HG02759 (cell line): Measurements from ENCODE around the gene MTA3.

Source experiments
- ATAC-seq: cut with Tn5 transposase; IDR thresholded peaks from one replicate; pipeline ENCODE4 v1.9.1; 2021; ENCODE audit warnings: mild to moderate bottlenecking, moderate library complexity; ENCODE audit not compliant: unreplicated experiment

The MTA3 gene

DNA sequence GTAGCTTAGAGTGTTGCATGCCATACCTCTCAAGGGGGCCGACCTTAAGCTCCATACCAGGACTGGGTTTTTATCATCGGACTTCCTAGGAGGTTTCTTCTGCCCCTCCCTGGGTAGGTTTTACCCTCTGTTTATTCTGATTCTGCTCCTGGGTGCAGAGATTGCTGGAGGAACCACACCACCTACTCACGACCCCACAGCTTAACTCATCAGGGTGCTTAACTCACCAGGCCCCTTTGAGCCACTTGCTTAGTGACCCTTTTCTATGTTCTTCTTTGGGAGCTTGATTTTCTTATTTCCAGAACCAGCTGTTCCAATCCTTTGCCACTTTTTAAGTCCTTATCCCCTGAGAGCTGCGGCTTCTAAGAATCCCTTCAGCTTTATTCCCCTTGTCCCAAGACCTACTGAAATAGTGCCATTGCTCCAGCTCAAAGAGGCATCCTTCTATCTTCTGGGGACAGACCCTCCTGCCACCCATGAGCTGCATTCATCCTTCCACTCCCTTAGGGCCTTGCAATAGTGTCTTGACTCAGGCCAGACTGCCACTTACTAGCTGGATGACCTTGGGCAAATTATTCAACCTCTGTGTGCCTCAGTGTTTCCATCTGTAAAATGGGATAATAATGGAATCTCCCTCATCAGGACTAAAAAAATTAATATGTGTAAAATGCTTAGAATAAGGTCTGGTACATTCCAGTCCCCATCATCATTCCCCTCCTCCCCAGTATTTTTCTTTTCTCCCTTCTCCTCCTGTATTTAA is 189.7 kb downstream of the MTA3 start:
- ATAC-seq, result no peak

DNA sequence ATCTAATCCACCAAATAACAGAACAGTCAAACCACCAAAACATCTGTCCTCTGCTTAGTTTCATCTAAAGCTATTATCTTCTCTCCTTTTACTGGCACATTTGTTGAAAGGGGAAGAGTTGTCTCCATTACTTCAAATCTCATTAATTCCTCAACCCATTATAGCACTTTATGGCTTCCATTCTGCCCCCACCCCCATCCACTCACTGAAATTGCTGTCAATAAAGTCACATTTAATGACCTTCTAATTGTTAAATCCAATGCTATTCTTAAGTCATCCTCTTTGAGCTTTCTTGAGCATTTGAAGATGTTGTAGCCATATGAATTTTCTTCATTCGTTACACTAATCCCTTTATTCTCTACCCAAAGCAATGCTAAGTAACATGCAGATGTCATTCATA is 190.3 kb downstream of the MTA3 start:
- no peak for ATAC-seq

DNA sequence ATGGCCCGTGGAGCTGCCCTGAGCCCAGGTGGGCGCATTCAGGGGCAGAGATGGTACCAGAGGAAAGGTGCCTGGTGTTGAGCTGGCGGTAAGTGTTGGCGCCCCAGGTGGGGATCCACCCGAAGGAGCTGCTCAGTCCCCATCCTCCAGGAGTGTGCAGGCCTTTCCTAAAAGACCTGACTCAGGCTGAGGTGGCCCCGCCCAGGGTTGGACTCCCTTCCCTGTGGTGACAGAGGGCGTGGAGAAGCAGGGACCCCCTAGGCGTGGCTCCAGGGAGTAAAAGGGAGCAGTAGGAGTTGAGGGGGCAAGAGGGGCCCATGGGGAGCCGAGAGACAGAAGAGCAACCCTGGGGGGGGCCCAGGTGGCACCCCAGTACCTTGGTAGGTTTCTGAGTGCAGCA is 193.1 kb downstream of the MTA3 start:
- no peak for ATAC-seq

DNA sequence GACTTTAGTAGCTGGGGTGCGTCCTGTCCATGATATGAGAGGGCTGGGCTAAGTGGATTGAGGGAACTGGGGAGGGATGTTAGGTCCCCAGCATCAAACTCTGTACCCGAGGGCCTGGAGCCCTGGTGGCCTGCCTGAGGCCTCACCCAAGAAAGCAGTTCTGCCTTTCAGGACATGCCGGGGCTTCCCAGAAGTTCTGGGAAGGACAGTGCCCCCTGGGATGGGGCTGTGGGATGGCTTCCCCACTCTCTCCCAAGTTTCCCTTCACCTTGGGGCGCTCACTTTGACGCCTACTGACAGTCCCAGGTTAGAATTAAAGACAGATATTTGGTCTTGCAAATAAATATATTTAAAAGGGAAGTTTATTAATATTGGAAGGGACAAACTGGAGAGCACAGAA is 193.7 kb downstream of the MTA3 start:
- no peak for ATAC-seq

DNA sequence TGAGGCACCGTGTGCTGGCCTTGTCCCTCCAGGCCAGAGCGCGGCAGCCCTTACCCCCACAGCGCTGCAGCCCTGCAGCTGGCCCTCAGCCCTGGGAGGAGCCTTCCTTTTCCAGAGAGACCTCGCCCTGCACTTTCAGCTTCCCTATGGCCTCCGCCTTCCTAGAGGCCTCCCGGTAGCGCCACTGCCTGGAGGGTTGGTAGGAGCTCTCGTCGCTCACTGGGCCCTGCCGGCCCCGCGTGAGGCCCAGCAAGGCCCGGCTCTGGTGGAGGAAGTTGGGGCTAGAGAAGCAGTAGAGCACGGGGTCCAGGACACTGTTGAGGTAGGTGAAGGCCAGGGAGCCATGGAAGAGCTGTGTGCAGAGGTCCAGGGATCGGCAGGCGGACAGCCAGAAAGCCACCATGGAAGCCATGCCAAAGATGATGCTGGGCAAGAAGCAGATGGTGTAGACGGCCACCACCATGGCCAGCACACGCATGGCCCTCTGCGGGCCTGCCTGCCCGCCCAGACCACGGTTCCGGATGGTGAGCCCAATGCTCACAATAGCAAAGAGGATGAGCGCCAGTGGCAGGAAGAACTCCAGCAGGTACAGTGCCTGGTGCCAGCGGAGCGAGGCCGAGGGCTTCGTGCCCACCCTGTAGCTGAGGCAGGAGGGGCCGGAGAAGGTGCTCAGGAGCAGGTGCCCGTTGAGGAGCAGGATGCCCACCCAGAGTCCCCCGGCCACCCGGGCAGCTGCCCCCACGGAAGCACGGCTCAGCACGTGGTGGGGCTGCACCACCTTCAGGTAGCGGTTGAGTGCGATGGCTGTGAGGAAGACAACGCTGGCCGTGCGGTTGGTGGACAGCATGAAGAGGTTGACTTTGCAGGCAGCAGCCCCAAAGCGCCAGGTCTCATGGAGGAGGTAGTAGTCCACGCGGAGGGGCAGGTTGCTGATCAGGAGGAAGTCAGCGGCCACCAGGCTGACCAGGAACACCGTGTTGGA is 194.7 kb downstream of the MTA3 start:
- no peak for ATAC-seq

DNA sequence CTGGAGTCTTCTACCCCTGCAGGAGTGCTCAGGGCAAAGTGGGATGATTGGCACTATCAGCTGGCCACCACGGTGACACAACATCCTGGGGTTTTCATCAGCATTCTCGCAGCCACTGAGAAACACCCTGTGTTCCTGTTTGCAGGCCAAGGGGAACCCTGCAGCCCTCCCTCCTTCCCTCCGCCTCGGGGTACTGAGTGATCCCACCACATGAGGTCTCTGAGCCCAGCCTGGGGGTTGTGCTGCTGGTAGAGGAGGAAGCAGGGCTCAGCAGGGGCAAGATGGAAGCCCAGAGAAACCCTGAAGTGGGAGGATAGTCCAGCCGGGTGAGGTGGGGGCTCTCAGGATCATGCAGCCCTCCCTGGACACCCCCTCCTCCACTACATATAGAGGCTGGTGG is 195.7 kb downstream of the MTA3 start, which contains the start of gene OXER1:
OXER1 (minus strand) TSS at position 40 of the 400 bp plus-strand sequence. CDS start 73 bp downstream, outside the sequence.
- ATAC-seq, result no peak

DNA sequence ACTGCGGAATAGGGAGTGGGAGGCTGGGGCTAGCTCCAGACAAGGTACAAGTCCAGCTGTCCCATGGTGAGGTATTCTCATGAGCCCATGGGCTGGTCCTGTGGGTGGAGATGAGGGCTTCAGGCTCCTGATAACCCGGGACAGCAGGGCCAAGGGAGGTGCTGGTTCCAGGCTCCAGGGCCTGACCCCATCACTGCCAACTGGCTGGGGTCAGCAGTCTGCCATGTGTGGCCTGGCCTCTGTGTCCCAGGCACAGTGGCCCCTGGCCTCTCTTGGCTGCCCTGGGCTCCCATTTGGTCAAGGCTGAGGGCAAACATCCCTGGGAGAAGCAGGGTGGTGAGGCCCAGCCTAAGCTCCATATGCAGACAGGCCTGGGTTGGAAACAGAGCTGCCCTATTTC is 196.5 kb downstream of the MTA3 start:
- ATAC-seq, result no peak

DNA sequence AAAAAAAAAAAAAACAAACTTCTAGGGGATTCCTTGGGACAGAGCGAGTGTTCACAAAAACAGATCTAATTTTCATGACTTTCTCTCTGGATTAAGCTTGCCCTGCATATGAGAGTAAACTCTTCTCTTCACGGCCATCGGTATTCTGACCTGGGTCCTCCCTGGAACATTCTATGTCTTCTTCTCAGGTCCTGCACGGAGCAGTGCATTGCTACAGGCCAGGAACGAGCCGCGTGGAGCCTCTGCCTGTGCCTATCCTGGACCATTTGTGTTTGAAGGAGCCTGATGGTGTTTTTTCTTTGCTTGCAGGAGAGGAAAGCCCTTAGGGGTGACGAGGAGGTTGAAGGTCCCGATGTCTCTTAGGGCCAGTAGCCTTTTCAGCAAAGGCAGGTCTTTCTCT is 197.3 kb downstream of the MTA3 start:
- ATAC-seq, result no peak

DNA sequence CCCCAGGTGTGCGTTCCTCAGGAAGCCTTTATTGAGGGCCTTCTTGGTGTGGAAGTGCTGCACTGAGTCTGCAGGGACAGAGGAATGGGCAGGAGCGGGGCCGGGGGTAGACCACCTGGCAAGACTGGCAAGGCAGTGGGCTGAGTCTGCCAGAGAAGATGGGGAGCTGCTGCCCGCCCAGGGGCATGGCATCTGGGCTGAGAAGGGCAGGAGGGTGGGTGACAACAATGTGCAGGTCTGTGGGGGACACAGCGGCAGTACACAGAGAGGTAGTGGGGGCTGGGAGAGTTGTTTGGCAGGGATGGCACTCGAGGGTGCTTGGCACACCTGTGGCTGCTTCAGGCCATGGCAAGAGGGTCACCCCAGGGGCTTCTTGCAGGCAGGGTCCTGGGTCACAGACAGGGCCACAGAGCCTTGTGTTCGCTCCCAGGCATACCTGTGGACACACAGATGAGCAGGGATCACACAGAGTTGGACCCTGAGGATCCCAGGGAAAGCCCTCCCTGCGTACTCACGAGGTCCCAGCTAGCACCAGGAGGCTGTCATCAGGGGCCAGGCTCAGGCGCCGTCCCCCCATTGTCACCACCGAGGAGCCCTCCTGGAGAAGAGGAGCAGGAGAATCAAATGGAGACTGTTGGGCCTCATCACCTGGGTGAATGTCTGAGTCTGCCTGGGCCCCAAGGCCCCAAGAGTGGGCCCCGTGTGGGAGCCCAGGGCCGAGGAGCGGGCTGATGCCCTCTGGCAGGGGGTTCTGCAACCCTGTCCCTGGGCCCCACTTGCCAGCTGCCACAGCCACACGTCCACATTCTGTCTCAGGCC is 198.9 kb downstream of the MTA3 start:
- ATAC-seq, result no peak

DNA sequence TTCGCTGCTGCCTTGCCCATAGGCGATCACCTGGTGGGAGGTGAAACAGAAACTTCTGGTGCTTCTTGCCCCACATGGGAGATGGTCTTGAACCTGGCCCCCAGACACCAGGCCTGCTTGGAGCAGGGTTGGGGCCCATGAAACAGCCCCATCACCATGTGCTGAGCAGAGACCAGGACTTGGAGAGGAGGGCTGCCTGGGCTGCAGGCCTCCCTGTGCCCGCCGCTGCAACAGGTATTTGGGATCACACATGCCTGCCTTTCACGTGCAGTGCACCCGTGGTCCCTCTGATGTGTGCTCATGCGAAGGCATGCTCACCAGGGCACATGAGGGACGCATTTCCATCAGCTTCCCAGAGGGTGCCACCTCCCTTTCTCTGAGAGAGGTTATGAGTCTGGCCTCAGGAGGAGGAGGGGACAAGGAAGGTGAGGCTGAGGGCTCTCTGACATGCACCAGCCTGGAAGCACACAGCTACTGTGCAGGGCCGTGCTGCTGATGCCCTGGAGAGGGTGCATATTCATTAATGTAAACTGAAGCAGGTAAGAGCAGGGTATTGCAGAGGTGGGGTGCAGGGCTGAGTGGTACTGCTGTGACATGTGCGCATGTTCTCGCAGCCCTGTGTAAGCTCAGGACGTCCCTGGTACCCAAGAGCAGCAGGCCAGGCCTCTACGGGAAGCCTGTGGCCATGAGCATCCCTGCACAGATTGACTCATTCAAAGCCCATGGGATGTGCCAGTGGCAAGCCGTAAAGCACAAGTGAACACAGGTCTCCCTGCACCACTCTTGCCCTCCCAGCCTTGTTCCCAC is 199.7 kb downstream of the MTA3 start:
- no peak for ATAC-seq

DNA sequence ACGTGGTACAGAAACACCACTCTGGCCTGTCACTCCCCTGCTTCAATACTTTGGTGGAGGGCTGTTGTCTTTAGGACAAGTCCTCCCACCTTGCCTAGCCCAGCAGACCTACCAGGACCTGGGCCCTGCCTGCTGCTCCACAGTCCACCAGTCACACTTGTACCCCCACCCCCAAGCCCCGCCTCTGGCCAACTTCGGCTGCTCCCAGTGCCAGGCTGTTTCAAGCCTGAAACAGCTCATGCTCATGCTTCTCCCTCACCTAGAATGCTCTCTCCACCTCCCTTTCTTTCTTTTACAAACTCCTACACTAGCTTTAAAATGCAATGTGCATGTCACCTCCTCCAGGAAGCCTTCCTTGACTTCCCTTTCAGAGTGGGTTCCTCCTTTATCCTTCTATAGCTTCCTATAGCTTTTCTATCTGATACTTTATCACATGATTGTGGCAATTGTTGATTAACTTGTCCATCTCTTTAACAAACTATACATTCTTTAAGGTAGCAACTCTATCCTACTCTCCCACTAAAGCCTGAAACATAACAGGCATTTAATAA is 200.3 kb downstream of the MTA3 start:
- ATAC-seq, result no peak

DNA sequence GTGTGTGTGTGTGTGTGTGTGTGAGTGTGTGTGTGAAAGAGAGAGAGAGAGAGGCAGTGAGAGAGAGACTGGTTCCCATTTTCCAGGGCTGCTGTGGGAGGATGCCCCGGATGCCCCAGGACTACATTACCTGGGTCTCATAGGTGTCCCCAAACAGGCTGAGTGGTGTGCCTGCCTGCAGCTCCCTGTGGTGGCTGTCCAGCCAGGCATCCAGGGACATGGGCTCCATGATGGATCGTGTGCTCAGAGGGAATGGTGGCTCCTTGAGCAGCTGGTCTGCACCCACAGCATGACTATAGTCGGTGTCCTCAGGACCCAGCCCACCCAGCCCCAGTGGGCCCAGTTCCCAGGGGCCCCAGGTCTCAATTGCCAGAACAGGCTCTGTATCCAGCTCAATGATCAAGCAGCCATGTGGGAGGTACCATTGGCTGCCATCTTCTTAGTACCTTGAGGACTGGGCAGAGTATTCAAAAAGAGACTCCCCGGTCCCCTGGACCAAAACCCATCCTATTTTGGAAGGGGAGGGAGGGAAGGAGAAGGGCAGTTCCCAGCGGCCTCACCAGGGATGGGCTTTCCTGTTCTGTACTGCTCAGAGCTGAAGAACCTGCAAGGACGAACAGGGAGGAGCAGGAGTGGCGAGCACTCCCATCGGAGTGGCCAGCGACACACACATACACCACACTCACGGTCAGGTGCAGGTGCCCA is 201.3 kb downstream of the MTA3 start:
- no peak for ATAC-seq

DNA sequence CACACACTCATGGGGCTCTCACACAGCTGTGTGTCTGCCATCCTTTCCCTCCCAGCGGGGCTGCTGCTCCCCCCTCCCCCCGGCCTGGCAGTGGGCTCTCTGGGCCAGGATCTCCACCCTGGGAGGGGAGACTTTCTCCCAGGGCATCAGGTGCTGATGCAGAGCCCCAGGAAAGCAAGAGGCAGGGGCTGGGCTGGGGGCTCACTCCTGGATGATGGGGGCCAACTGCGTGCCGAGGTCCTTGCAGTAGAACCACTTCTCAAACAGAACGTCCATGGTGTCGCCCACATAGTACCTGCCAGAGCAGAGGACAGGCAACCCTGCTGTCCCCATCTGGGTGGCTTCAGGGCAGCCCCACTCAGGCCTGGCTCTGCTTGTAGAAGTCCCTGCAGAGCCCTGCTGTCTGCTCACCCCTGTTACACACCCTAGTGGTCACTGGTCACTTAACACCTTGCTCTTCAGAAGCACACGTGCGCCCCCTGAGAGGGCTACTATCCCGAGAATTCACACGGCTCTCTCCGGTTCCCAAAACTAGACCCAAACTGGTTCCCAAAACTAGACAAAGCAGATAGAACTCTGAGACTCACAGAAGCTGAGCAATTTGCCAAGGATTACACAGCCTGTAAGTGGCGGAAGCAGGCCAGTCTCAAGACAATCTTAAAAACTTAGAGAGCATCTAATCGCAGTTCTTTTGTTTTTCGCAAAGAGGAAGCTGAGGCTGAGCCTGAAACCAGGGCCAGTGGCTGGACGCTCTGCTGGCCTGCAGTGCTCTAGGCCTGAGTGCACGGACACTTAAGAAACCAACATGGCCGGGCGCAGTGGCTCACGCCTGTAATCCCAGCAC is 202.1 kb downstream of the MTA3 start:
- peak; percentile 68 for ATAC-seq

DNA sequence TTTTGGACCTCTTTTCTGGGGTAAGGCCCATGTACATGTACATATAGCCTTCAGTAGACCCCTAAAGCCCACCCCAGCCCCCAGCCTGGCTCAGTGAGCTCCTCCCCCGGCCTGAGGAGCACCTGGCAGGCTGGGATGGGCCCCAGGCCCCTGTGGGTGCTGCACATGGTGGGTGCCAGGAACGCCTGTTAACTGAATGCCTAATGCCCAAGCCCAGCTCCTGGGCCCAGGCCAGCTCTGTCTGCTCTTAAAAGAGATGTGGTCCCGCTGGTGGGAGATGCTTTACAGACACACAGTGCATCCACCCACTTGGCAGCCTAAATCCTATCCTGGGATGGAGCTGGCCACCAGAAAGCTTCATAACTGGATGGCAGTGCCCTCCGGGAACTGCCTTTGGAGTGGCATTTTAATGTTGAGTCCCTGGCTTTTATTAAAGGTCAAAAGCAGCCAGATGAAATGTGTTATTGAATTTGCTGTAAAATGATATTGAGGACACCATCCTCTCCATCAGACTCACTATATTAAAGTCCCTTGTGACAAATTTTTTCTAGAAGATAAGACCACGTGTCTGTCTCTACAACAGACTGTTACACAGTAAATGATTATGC is 203.2 kb downstream of the MTA3 start:
- ATAC-seq, result no peak

DNA sequence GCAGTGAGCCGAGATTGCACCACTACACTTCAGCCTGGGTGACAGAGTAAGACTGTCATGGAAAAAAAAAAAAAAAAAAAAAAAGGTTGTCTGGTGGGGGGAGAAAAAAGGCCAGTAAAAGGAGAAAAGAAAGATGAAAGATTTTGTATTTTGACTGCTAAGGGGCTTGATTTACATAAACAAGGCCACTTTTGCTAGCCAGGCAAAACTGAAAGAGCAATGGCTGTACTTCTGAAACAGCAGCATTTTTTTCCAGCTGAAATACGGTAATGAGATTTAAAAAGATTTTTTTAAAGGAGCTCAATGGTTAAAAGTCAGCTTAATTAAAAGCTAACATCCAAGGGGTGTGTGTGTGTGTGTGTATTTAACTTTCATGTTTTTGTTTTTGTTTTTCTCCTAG is 206.8 kb downstream of the MTA3 start:
- no peak for ATAC-seq

DNA sequence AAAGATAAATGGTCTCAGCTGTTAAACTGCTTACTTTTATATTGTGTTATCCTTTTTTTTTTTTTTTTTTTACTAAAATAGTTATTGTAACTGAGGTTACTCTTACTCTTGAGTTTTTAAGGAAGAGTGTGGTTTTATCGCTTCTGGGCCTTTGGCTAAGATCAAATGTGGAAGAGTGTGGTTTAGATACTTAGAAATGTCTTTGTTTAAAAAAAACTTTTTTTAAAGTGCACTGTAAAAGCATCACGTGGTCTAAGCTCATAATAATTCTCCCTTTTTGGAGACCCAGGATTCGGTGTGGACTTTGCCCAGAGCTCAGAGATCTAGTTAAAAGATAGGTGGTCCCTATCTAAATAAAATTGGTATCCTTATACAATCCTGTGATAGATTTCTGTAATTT is 207.4 kb downstream of the MTA3 start:
- no peak for ATAC-seq

DNA sequence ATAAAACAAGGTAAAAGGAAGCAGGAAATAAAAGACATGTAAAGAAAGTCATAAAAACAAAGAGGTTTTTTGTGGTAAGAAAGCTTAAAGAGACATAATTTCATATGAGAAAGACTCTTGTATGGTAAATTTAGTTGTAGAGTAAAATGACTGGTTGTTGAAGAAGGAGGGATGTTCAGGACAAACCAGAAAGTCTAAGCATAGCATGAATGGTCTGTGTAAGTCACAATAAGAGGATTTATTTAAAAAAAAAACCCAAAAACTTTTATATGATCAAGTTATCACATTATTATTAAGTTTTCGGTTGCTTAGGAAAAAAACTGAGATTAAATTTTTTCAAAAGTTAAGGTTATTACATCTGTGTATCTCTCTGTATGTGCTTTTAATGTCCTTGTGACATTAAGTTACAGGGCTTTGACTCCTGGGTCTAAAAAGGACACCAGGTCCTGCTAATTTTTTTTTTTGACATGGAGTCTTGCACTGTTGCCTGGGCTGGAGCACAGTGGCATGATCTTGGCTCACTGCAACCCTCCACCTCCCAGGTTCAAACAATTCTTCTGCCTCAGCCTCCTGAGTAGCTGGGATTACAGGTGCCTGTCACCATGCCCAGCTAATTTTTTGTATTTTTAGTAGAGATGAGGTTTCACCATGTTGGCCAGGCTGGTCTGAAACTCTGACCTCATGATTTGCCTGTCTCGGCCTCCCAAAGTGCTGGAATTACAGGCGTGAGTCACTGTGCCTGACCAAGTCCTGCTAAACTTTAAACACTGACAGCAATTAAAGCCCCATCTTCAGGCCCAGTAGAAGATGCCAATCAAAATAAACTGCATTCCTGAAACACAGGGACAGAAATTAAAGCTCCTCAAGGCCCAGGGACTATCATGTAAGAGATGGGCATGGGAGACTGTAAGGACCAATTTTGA is 209.7 kb downstream of the MTA3 start:
- no peak for ATAC-seq
